HG03558 (cell line): Measurements from ENCODE around the gene COPS7A.

Experiments
- ATAC-seq: cut with Tn5 transposase; IDR thresholded peaks from one replicate; pipeline ENCODE4 v1.9.1; 2021; ENCODE audit warnings: moderate number of reproducible peaks; ENCODE audit not compliant: unreplicated experiment; ENCODE audit errors: extremely low read depth

Gene COPS7A

GRCh38 chr12:6747216-6747615 lies 23.4 kb downstream of the COPS7A start:
- ATAC-seq = no peak

- ATAC-seq = no peak
Measured at GRCh38 chr12:6748761-6749160, 24.9 kb downstream of the COPS7A start.

- ATAC-seq = no peak
Measured at GRCh38 chr12:6750506-6750905, 26.7 kb downstream of the COPS7A start.

- no peak for ATAC-seq
Measured at GRCh38 chr12:6751767-6752166, 27.9 kb downstream of the COPS7A start.

GRCh38 chr12:6752167-6752920 lies 28.5 kb downstream of the COPS7A start:
- ATAC-seq = no peak

- peak; percentile 65 for ATAC-seq
Measured at GRCh38 chr12:6752921-6753771, 29.3 kb downstream of the COPS7A start, which contains the start of gene MLF2. MLF2 (minus strand) TSS chr12:6753141; CDS start chr12:6752334, 807 bp downstream.

- ATAC-seq = no peak
Measured at GRCh38 chr12:6753772-6754356, 30.0 kb downstream of the COPS7A start.

- no peak for ATAC-seq
Measured at GRCh38 chr12:6754411-6754810, 30.6 kb downstream of the COPS7A start.

- ATAC-seq = no peak
Measured at GRCh38 chr12:6757028-6757690, 33.3 kb downstream of the COPS7A start.

GRCh38 chr12:6758506-6759095 lies 34.8 kb downstream of the COPS7A start:
- ATAC-seq = no peak

- no peak for ATAC-seq
Measured at GRCh38 chr12:6759741-6760140, 35.9 kb downstream of the COPS7A start.

- ATAC-seq = no peak
Measured at GRCh38 chr12:6763380-6763779, 39.5 kb downstream of the COPS7A start.

GRCh38 chr12:6764011-6764828 lies 40.4 kb downstream of the COPS7A start:
- ATAC-seq = peak; percentile 50

- no peak for ATAC-seq
Measured at GRCh38 chr12:6765048-6765633, 41.3 kb downstream of the COPS7A start.

- ATAC-seq = no peak
Measured at GRCh38 chr12:6765634-6766581, 42.1 kb downstream of the COPS7A start, which contains the start of gene PTMS. PTMS (plus strand) TSS chr12:6766363; CDS start chr12:6766706, 343 bp downstream.

- no peak for ATAC-seq
Measured at GRCh38 chr12:6766651-6767349, 43.0 kb downstream of the COPS7A start.
